8988T (cell line): ENCODE measurements around the gene NDUFAF2.
"Not testable (repeated sequence)": the region's sequence is repeated elsewhere in the genome, so short reads cannot be mapped to it uniquely, and the experiment has no call there.

ENCODE experiments used
- DNase-seq: peaks from one replicate; pipeline ENCODE4 v3.0.0; 2011

NDUFAF2 gene

DNA sequence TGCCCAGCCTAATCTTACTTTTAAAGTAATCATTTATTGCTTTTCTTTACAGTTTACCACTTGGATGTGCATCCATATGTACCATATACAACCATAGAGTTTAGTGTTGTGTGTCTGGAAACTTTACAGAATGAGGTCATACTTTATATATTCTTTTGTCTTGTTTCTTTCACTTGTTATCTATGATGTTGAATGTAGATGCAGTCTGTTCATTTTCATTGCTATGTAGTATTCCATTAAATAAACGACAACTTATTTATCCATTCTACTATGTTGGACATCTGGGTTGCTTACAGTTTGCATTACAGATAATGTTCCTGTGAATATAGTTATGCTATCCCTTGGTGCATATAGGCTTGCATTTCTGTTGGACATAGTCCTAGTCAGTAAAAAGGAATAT lies 238.5 kb downstream of the NDUFAF2 start:
- DNase-seq: no peak

DNA sequence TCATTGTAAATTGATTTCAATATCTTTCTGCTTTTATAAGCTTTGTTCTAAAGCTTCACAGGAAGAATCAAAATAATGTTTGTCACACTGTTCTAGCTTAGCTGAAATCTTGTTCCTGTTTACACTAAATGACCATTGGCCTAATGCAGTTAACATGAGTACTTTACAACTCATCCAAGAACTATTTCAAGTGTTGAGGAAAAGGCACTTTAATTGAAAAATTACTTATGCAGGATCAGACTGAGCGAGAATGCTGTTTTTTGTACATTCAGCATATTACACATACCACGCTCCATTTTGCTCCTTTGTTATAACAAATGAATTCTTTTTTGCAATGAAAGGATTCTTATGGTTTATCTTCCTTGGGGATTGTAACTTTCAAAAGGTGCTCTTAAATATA lies 239.7 kb downstream of the NDUFAF2 start:
- no peak for DNase-seq

GRCh38 chr5:61186634-61187033 lies 241.6 kb downstream of the NDUFAF2 start:
- DNase-seq: no peak

GRCh38 chr5:61187352-61187751 lies 242.3 kb downstream of the NDUFAF2 start:
- DNase-seq: not testable (repeated sequence)

- not testable (repeated sequence) for DNase-seq
Measured at GRCh38 chr5:61187826-61188225, 242.8 kb downstream of the NDUFAF2 start.

- no peak for DNase-seq
Measured at GRCh38 chr5:61198606-61199005, 253.6 kb downstream of the NDUFAF2 start.

DNA sequence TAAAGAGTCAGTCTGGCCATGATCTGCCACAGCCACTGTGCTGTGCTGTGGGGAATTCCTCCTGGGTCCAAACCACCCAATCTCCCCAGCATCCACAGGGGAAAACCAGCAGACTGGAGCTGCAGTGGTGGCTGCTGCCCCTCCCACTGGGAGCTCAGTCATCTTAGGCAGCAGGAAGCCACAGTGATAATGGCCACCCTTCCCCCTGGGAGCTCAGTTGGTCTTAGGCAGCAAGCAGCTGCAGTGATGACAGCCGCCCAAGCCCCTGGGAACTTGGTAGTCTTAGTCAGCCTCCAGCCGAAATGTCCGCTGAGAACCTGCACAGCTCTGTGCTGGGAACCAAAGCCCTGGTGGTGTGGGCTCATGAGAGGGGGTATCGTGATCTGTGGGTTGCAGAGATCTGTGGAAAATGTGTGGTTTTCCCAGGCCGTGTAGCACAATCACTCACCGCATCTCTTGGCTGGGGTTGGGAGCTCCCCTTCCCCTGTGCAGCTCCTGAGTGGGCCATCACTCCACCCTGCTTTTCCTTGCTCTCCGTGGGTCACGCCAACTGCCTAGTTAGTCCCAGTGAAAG lies 255.7 kb downstream of the NDUFAF2 start:
- no peak for DNase-seq

- DNase-seq: no peak
Measured at GRCh38 chr5:61202213-61202612, 257.2 kb downstream of the NDUFAF2 start.
